OCI-LY1 (cell line): ENCODE results near the gene SPRY1.

Source experiments
- CTCF ChIP-seq: fragments of 200-600 bp; sonication (generic), shearing (Covaris generic); IDR thresholded peaks from 2 replicates; pipeline ENCODE4 v1.5.1; 2017; ENCODE audit warnings: mild to moderate bottlenecking, antibody characterized with exemption, low read length, moderate library complexity, mixed read lengths
- EZH2 ChIP-seq: fragments of 200-600 bp; sonication (generic), shearing (Covaris generic); IDR thresholded peaks from 2 replicates; pipeline ENCODE4 v1.8.0; 2017; ENCODE audit warnings: borderline replicate concordance, mixed run types, mild to moderate bottlenecking, antibody characterized with exemption, low read length, moderate library complexity, mixed read lengths

GRCh38 chr4:123398853-123399626 is 2.4 kb downstream of the SPRY1 start:
- peak; percentile 61 for TF ChIP-seq CTCF
- TF ChIP-seq EZH2 = no peak
